ENCODE results near the gene ZFAND3. TPM values are rescaled to one million over a fixed set of nuclear protein-coding genes. Genes with fewer than 3 reads are reported as not detected.

ZFAND3 gene
- total RNA-seq, 1 donor from 2014 or later = 18.7 TPM

DNA sequence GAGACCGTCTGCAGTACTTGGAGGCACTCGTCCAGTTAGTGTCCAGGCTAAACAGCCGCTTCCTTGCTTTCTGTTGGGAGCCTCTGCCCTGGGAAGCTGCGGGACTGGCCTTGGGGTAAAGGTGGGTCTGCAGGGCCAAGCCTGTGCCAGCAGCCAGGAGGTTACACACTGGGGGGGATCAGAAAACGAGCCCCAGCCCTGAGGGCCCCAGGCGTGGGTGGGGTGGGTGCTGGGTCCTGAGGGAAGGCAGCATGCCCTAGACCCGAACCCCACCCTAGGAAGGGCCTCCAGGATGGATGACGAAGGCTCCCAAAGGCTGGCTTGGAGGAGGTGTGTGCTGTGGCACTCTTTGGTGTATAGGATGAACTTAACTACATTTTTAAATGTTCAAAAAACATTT, 335.2 kb downstream of the ZFAND3 start:
- TF ChIP-seq, protein P1, sequence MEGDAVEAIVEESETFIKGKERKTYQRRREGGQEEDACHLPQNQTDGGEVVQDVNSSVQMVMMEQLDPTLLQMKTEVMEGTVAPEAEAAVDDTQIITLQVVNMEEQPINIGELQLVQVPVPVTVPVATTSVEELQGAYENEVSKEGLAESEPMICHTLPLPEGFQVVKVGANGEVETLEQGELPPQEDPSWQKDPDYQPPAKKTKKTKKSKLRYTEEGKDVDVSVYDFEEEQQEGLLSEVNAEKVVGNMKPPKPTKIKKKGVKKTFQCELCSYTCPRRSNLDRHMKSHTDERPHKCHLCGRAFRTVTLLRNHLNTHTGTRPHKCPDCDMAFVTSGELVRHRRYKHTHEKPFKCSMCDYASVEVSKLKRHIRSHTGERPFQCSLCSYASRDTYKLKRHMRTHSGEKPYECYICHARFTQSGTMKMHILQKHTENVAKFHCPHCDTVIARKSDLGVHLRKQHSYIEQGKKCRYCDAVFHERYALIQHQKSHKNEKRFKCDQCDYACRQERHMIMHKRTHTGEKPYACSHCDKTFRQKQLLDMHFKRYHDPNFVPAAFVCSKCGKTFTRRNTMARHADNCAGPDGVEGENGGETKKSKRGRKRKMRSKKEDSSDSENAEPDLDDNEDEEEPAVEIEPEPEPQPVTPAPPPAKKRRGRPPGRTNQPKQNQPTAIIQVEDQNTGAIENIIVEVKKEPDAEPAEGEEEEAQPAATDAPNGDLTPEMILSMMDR (conservative IDR thresholded peaks at IDR 0.05; ENCODE audit: low read depth, low read length) = no peak
- no peak overlapping the region for H3K4me3 ChIP-seq (ENCODE audit: low read depth, low read length)
- no peak for DNase-seq (ENCODE audit: low read depth)

DNA sequence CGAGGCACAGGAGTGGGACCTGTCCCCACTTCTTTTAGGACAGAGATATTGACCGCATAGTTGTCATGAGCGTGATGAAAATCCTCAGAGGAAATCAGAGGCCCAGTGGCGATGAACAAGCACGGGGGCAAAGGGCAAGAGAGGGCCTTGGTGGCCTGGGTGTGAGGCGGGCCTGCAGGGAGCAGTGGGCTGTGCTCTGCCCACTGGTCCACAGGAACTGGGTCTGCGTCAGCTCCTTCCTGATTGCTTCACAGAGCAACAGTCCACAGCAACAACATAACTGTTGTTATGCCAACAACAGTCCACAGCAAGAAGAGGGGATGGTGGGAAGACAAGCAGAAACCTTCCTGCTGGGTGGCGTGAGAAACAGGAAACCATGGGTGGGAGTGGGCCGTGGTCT, 335.6 kb downstream of the ZFAND3 start:
- TF ChIP-seq, protein P1 (conservative IDR thresholded peaks at IDR 0.05; ENCODE audit: low read depth, low read length) = no peak
- DNase-seq (ENCODE audit: low read depth) = no peak
- no peak overlapping the region for H3K4me3 ChIP-seq (ENCODE audit: low read depth, low read length)

DNA sequence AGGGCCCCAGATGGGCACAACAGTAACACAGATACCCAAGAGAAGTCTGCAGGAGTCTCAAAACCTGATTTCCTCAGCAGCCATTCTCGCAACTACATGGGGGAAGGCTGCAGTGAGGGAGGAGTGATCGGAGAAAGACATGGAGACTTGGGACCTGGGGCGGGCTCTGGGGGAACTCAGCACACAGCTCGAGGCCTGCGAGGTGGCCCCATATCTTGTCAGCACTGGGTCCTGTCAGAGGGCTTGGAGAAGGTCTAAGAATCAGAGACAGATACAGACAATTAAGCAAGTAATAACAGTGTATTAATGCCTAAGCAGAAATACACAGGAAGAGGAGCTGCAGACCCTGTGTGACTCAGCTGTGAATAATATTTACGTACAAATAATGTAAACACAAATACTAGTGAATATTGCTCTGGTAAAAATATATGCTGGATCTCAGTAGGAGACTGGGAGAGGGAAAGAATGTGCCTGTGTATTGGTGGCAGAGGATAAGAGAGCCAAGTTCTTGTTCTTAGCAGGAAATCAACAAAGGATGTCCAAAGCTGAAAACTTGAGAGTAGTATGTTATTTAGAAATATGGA, 336.2 kb downstream of the ZFAND3 start:
- H3K4me3 ChIP-seq (ENCODE audit: low read depth, low read length) = no peak overlapping the region
- TF ChIP-seq, protein P1 (conservative IDR thresholded peaks at IDR 0.05; ENCODE audit: low read depth, low read length) = no peak
- DNase-seq (ENCODE audit: low read depth) = no peak

DNA sequence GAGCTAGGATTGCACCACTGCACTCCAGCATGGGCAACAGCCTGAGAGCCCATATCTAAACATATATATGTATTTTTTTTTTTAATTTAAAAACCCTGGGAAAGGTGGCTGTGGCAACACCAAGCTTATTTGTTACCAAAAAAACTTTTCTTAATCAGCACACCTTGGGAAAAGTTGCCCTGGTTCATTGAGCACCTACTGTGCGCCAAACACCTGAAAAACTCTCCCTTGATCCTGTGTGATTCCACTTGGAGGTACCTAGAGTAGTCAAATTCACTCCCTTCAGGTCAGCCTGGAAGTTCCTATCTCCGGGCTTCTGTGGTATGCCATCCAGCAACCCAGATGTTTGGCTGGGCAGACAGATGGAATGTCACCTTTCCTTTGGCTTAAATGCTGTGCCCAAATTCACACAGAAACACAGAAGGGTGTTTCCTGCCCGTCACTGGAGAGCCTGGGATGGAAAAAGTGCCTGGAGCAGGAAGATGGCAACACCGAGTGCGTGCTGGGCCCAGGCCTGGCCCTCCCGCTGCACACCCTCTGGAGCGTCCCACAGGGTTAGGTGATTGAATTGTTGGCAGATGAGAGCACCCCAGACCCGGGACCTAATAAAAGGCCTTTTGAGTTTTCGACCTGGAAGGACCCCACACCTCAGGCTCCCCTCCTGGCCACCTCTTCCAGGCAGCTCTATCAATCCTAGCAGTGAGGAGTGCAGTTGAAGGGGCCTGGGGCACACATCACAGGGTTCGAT, 337.5 kb downstream of the ZFAND3 start:
- H3K4me3 ChIP-seq (ENCODE audit: low read depth, low read length) = no peak overlapping the region
- TF ChIP-seq, protein P1 (conservative IDR thresholded peaks at IDR 0.05; ENCODE audit: low read depth, low read length) = no peak
- no peak for DNase-seq (ENCODE audit: low read depth)

DNA sequence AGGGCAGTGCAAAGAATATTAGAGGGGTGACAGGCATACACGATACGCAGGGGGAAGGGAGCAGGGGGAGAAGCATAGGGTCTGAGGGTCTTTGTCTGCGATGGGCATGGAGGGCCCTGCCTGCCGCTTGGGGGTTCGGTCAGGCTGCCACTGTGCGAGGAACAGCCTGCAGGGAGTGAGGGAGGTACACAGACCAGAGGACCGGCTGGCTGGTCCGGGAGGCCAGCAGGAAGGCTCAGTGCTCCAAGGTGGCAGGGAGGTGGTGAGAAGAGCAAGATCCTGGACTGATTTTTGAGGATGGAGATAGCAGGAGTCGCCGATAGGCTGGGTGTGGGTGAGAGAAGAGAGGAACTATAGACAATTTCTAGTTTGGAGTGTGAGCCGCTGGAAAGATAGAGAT, 338.4 kb downstream of the ZFAND3 start:
- TF ChIP-seq, protein P1 (conservative IDR thresholded peaks at IDR 0.05; ENCODE audit: low read depth, low read length) = no peak
- H3K4me3 ChIP-seq (ENCODE audit: low read depth, low read length) = no peak overlapping the region
- DNase-seq (ENCODE audit: low read depth) = no peak

DNA sequence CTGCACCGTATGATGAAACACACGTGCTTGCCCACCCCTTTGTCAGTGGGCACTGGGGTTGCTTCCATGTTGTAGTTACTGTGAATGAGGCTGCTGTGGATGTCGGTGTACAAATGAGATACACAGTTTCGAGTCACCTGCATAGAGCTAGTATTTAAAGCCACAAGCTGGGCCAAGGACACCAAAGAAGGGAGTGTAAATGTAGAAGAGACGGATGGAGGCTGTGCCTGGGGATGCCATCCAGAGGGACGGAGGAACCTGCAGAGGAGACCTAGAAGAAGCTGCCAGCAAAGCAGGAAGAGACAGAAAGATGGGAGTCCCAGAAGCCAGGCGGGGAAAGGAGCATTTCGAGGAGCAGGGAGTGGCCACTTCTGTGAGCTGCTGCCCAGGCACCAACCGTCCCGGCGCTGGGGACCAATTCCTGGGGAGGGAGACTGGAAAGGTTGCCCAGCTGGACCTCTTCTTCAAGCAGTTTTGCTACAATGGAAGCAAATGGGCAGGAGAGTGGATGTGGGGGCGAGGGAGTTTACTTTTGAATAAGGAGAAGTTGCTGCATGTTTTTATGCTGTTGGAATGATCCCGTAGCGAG, 339.3 kb downstream of the ZFAND3 start:
- H3K4me3 ChIP-seq (ENCODE audit: low read depth, low read length) = no peak overlapping the region
- TF ChIP-seq, protein P1 (conservative IDR thresholded peaks at IDR 0.05; ENCODE audit: low read depth, low read length) = no peak
- no peak for DNase-seq (ENCODE audit: low read depth)

Measured in epithelial cell of proximal tubule (primary cell).